ENCODE results near the gene LMF1.

LMF1 gene

DNA sequence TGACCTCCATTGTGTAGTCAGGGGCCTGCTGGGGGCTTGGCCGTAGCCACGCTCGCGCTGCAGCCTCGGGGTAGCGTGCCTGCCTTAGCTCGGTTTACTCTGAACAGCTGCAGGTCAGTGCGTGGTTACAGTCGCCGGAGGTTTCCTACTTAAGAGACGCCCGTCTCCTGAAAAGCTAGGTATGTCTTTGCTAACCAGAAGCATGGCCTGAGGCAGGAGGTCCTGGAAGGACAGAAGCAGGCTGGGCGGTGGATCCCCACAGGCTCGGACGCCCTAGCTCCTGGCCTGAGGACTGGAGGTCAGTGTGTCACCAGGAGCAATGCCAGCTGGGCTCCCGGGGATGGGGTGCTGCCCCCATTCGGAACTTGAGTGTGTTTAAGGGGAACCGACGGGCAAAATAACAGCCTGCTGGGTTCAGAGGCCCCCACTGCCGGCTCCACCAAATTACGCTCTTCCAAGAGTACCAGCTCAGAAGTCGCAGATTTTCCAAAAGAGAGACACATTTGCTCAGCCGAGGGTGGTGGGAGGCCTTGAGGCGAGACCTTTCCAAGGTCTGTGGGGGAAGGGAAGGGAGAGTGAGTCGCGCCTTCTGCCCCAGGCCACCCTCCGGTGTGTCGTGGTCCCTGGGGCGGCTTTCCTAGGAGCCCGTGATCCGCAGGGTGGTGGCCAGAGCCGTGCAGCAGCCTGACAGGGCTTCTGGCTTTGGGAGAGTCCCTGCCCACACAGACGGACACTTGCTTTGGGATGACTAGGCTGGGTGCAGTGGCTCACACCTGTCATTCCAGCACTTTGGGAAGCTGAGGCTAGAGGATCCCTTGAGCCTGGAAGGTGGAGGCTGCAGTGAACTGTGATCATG, 166.4 kb downstream of the LMF1 start:
- TF ChIP-seq, protein P1, sequence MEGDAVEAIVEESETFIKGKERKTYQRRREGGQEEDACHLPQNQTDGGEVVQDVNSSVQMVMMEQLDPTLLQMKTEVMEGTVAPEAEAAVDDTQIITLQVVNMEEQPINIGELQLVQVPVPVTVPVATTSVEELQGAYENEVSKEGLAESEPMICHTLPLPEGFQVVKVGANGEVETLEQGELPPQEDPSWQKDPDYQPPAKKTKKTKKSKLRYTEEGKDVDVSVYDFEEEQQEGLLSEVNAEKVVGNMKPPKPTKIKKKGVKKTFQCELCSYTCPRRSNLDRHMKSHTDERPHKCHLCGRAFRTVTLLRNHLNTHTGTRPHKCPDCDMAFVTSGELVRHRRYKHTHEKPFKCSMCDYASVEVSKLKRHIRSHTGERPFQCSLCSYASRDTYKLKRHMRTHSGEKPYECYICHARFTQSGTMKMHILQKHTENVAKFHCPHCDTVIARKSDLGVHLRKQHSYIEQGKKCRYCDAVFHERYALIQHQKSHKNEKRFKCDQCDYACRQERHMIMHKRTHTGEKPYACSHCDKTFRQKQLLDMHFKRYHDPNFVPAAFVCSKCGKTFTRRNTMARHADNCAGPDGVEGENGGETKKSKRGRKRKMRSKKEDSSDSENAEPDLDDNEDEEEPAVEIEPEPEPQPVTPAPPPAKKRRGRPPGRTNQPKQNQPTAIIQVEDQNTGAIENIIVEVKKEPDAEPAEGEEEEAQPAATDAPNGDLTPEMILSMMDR (IDR thresholded peaks at IDR 0.05; ENCODE audit: borderline replicate concordance, insufficient read depth, low read depth, low read length): no peak
- no peak overlapping the region for H3K4me3 ChIP-seq (ENCODE audit: low read depth, low read length)

DNA sequence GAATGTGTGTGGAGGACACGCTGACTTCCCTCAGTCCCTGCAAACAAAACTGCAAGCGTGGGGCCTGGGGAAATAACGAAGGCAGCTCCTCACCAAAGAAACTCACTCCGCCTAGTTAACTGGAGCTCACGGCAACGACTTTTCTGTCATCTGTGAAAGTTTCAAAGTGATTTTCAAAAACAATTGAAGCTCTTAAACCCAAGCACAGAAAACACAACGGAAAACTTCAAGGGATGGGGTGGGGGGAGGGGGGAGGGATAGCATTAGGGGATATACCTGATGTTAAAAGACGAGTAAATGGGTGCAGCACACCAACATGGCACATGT, 167.1 kb downstream of the LMF1 start:
- no peak overlapping the region for H3K4me3 ChIP-seq (ENCODE audit: low read depth, low read length)
- TF ChIP-seq, protein P1 (IDR thresholded peaks at IDR 0.05; ENCODE audit: borderline replicate concordance, insufficient read depth, low read depth, low read length): no peak

Measured in GM12875 (cell line).